Ishikawa (cell line): ENCODE data around the gene PPP1CA.

Source experiments
- CEBPB ChIP-seq: IDR thresholded peaks from 2 replicates; pipeline ENCODE4 v1.6.1; 2012
- CREB1 ChIP-seq: IDR thresholded peaks from 2 replicates; pipeline ENCODE4 v1.6.1; 2012; ENCODE audit warnings: low read depth
- EGR1 ChIP-seq: IDR thresholded peaks from 2 replicates; pipeline ENCODE4 v1.6.1; 2012
- EP300 ChIP-seq: IDR thresholded peaks from 2 replicates; pipeline ENCODE4 v1.6.1; 2012; ENCODE audit warnings: borderline replicate concordance
- FOXM1 ChIP-seq: IDR thresholded peaks from 2 replicates; pipeline ENCODE4 v1.6.1; 2012; ENCODE audit warnings: low read depth, borderline replicate concordance
- NFIC ChIP-seq: IDR thresholded peaks from 2 replicates; pipeline ENCODE4 v1.6.1; 2012
- RAD21 ChIP-seq: IDR thresholded peaks from 2 replicates; pipeline ENCODE4 v1.6.1; 2012; ENCODE audit warnings: low read depth
- TAF1 ChIP-seq: IDR thresholded peaks from 2 replicates; pipeline ENCODE4 v1.6.1; 2012; ENCODE audit warnings: low read depth, mild to moderate bottlenecking
- TEAD4 ChIP-seq: IDR thresholded peaks from 2 replicates; pipeline ENCODE4 v1.6.1; 2012
- YY1 ChIP-seq: IDR thresholded peaks from 2 replicates; pipeline ENCODE4 v1.6.1; 2012; ENCODE audit warnings: low read depth
- ZBTB7A ChIP-seq: IDR thresholded peaks from 2 replicates; pipeline ENCODE4 v1.6.1; 2012; ENCODE audit warnings: low read depth
- TF ChIP-seq, protein P1 (sequence below): IDR thresholded peaks from 2 replicates; pipeline ENCODE4 v1.6.1; 2012
- TF ChIP-seq, protein P2 (sequence below): IDR thresholded peaks from 2 replicates; pipeline ENCODE4 v1.6.1; 2012; ENCODE audit warnings: low read depth, mild to moderate bottlenecking
- TF ChIP-seq, protein P3 (sequence below): IDR thresholded peaks from 2 replicates; pipeline ENCODE4 v1.6.1; 2012

DNA sequence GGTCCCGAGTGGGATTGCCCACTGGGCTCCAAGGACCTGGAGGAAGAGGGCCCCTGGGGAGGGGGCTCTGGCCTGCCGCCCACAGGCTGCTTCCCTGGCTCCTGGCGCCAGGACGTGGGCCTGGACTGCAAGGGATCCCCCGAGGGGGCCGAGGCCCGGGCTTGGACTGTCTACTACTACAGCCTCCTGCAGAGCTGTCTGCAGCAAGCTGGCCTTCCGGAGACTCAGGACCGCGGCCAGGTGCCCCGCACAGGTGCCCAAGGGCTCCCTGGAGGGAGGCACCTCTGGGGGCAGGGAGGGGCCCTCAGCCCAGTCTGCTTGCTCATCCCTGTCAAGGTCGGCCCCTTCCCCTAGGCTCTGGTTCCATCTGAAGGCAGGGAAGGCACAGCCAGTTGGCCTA, 15.8 kb upstream of the PPP1CA start:
- TF ChIP-seq, protein P1, sequence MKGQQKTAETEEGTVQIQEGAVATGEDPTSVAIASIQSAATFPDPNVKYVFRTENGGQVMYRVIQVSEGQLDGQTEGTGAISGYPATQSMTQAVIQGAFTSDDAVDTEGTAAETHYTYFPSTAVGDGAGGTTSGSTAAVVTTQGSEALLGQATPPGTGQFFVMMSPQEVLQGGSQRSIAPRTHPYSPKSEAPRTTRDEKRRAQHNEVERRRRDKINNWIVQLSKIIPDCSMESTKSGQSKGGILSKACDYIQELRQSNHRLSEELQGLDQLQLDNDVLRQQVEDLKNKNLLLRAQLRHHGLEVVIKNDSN, result no peak
- TF ChIP-seq EP300 (no peak), YY1 (no peak), TAF1 (no peak), RAD21 (no peak), CREB1 (no peak), EGR1 (no peak), CEBPB (no peak), ZBTB7A (no peak), FOXM1 (no peak), TEAD4 (no peak), NFIC (no peak)
- TF ChIP-seq, protein P2, sequence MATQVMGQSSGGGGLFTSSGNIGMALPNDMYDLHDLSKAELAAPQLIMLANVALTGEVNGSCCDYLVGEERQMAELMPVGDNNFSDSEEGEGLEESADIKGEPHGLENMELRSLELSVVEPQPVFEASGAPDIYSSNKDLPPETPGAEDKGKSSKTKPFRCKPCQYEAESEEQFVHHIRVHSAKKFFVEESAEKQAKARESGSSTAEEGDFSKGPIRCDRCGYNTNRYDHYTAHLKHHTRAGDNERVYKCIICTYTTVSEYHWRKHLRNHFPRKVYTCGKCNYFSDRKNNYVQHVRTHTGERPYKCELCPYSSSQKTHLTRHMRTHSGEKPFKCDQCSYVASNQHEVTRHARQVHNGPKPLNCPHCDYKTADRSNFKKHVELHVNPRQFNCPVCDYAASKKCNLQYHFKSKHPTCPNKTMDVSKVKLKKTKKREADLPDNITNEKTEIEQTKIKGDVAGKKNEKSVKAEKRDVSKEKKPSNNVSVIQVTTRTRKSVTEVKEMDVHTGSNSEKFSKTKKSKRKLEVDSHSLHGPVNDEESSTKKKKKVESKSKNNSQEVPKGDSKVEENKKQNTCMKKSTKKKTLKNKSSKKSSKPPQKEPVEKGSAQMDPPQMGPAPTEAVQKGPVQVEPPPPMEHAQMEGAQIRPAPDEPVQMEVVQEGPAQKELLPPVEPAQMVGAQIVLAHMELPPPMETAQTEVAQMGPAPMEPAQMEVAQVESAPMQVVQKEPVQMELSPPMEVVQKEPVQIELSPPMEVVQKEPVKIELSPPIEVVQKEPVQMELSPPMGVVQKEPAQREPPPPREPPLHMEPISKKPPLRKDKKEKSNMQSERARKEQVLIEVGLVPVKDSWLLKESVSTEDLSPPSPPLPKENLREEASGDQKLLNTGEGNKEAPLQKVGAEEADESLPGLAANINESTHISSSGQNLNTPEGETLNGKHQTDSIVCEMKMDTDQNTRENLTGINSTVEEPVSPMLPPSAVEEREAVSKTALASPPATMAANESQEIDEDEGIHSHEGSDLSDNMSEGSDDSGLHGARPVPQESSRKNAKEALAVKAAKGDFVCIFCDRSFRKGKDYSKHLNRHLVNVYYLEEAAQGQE, result no peak
- TF ChIP-seq, protein P3, sequence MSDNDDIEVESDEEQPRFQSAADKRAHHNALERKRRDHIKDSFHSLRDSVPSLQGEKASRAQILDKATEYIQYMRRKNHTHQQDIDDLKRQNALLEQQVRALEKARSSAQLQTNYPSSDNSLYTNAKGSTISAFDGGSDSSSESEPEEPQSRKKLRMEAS, result no peak
